GM19438 (cell line): ENCODE data around the gene PCED1B.
"Not testable (repeated sequence)": the region's sequence is repeated elsewhere in the genome, so short reads cannot be mapped to it uniquely, and the experiment has no call there.

Experiments
- ATAC-seq: cut with Tn5 transposase; IDR thresholded peaks from one replicate; pipeline ENCODE4 v1.9.1; 2021; ENCODE audit warnings: low read depth; ENCODE audit not compliant: unreplicated experiment

Gene PCED1B

GRCh38 chr12:47160316-47161244 is 81.2 kb downstream of the PCED1B start:
- no peak for ATAC-seq

DNA sequence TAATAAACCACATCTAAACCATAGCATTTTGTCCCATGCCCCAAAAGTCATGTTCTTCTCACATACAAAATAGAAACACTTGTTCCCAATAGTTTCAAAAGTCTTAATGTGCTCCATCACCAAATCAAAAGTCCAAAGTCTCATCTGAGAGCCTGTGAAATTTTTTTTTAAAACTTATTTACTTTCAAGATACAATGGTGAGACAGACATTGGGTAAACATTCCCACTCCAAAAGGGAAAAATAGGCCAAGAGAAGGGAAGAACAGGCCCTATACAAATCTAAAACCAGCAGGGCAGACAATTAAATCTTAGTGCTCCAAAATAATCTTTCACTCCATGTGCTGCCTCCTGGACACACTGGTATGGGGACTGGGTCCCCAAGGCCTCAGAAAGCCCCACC is 84.7 kb downstream of the PCED1B start:
- no peak for ATAC-seq

- no peak for ATAC-seq
These were observed 85.5 kb downstream of the PCED1B start for GRCh38 chr12:47164724-47165439.

- no peak for ATAC-seq
These were observed 86.5 kb downstream of the PCED1B start for GRCh38 chr12:47165934-47166333.

DNA sequence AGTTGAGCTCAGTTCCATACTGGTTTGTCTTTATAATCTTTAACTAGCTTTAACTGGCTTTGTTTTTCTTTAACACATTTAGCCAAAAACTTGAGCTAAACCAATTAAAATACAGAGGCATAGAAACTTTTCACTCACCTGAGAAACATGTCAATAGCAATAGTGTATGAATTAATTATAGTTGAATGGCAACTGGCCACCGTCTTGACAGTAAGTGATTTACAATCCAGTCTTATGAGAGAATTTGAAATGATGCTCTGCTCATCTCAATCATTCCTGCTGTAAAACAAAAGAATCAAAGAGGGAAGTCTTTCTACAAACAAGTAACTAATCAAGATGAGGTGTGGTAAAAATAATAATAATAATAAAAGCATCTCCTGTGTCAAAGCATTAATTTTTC is 86.9 kb downstream of the PCED1B start:
- no peak for ATAC-seq

DNA sequence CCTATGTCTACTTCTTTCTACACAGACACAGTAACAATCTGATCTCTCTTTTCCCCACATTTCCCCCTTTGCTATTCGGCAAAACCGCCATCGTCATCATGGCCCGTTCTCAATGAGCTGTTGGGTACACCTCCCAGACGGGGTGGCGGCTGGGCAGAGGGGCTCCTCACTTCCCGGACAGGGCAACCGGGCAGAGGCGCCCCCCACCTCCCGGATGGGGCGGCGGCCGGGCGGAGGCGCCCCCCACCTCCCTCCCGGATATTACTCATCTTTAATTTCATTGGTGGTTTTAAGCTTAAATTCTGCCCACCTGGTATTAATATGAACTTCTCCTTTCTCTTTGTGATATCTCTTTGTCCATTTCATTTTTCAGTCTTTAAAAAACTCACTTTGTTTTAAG is 90.9 kb downstream of the PCED1B start:
- ATAC-seq = not testable (repeated sequence)

DNA sequence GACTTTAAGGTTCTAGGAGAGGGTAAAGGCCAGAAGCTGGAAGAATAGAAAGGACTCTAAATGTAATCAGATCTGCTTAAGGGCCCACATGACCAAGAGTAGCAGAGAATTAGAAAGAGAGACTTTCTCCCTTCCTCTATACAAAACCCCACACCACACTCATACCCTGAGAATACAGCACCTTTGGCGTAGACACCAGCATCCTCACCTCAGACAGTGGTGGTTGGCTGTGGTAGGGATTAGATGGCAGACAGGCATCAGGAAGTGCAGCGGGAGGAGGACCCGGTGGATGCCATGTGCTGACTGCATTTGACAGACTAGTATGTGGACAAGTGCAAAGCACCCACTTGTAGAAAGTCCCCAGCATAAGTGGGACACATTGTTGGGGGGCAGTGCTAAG is 98.6 kb downstream of the PCED1B start:
- ATAC-seq = no peak

- ATAC-seq = not testable (repeated sequence)
These were observed 102.9 kb downstream of the PCED1B start for GRCh38 chr12:47182164-47182938.

DNA sequence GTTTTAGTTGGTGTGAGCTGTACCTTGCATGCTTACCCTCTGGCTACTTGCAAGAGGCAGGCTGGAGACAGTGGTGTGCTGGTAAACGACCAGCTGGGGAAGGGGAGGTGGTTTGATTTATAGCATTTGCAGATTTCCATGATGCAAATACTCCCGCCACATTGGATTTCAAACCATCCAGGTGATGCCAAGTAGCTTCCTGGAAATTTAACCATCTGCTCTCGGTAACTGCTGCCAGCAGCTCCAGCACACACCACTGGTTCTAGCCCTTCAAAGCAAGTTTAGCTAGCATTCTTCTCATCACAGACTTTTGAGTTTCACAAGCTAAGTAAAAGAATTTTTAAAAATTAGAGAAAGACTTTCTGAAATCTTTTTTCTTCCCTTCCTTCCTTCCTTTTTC is 104.8 kb downstream of the PCED1B start:
- ATAC-seq = no peak

GRCh38 chr12:47184813-47185212 is 105.4 kb downstream of the PCED1B start:
- ATAC-seq = no peak

GRCh38 chr12:47186246-47186645 is 106.8 kb downstream of the PCED1B start:
- ATAC-seq = no peak

DNA sequence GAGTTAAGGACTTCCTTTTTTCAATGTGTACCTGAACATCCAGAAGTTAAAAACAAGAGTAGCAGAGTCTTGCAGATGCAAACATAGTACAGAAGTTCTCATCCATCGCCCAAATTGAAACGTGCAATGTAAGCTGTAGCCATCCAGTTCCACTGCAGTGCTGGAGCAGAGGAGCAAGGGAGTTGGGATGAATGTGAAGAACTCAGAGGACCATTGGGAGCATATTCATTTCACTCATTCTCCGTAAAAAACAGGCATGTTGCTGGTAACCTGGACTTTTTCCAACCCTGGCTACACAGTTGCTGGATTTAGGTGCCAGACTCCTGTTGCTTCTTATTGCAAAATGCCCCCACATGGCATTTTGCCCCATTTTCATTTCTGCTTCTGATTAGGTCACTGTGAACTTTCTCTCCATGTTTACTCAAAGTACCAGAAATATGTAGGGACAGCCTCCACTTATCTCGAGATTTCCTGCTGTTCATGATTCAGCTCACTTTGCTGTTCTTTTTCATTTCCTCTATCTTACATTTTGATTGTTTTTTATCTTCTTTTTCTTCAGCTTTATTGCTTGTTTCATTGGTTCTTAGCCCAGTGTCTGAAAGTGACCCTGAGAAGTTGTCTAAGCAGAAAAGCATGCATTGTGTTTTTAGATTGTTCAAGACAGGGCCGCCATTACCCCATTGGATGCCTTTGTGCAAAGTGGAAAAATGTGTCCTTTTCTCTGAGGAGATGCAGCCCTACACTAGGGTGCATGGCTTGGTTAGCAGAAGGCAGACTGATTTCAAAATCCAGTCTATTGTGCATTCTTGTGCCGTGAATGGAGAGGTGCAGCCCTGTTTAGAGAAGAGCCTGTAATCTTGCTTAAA is 109.4 kb downstream of the PCED1B start:
- no peak for ATAC-seq

GRCh38 chr12:47189728-47190127 is 110.3 kb downstream of the PCED1B start:
- ATAC-seq = no peak

GRCh38 chr12:47190271-47190750 is 110.9 kb downstream of the PCED1B start:
- no peak for ATAC-seq

DNA sequence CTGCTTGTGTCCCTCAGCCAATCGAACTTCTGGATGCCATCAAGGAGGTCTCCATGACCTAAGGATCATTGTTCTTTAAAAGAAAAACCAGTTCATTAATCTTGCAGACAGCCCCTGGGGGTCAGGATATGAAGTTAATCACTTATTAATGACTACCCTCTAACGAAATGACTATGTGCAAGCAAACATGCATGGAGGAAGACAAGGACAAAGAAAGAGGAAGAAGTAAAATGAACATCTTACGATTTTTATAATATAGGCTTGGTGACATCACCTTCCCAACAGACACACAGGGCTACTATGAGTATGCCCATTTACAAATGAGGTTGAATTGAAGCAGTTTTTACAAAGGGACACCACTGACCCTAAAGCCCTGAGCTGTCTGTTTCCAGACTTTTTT is 111.5 kb downstream of the PCED1B start:
- no peak for ATAC-seq

- no peak for ATAC-seq
These were observed 112.6 kb downstream of the PCED1B start for GRCh38 chr12:47192051-47192450.

GRCh38 chr12:47193066-47193465 is 113.6 kb downstream of the PCED1B start:
- no peak for ATAC-seq

GRCh38 chr12:47194501-47194900 is 115.1 kb downstream of the PCED1B start:
- no peak for ATAC-seq

GRCh38 chr12:47200446-47200845 is 121.0 kb downstream of the PCED1B start:
- ATAC-seq = no peak

- not testable (repeated sequence) for ATAC-seq
These were observed 121.8 kb downstream of the PCED1B start for GRCh38 chr12:47201190-47201589.
